Motor neuron (in vitro differentiated cells): ENCODE results near the gene CLEC4E. TPM values are rescaled to one million over a fixed set of nuclear protein-coding genes. Genes with fewer than 3 reads are reported as not detected.
"Not testable (repeated sequence)": the region's sequence is repeated elsewhere in the genome, so short reads cannot be mapped to it uniquely, and the experiment has no call there.

ENCODE experiments used
- ATAC-seq, 8 experiments: fragments of 200-7000 bp; cut with Tn5 transposase; replicated peaks in 6 of 8; 2 replicates each; pipeline ENCODE4 v1.8.0; 2021; ENCODE audit warnings: mild to moderate bottlenecking in 8 of 8, moderate library complexity in 8 of 8
- H3K27ac ChIP-seq, 2 donors: fragments of 250-450 bp; sonication (Bioruptor Pico); 2 replicates each; pipeline ENCODE4 v1.9.0; 2021; ENCODE audit warnings: antibody characterized with exemption in 2 of 2, mild to moderate bottlenecking in 2 of 2, moderate library complexity in 1 of 2
- H3K4me1 ChIP-seq, 2 donors: fragments of 250-450 bp; sonication (Bioruptor Pico); replicated peaks in 1 of 2; 2 replicates each; pipeline ENCODE4 v1.6.1; 2021; ENCODE audit warnings: antibody characterized with exemption in 2 of 2, mild to moderate bottlenecking in 2 of 2, moderate library complexity in 1 of 2
- H3K4me3 ChIP-seq, 5 donors: fragments of 250-450 bp; sonication (Bioruptor Pico); 2 replicates each; pipeline ENCODE4 v1.9.0; 2021; ENCODE audit warnings: antibody characterized with exemption in 5 of 5, mild to moderate bottlenecking in 5 of 5, moderate library complexity in 4 of 5
- WGBS, 10 experiments: fragments of 450-650 bp; shearing (Covaris generic); methylation state at CpG; one replicate each; pipeline ENCODE4 v1.0.0; 2022; 5-methylcytosine and 5-hydroxymethylcytosine counted together
- in situ Hi-C, 9 experiments: fragments of 400-800 bp; cut with MboI; loops; one replicate each; pipeline ENCODE4 v1.15.0; 2021; ENCODE audit warnings: low sequenced_read_pairs in 9 of 9, low pct_unique_long_range_greater_than_20kb in 2 of 9; ENCODE audit not compliant: unreplicated experiment in 9 of 9
- total RNA-seq, 8 experiments: library from RNA; unstranded; fragments of 300-600 nt; gene quantifications; 2 replicates each; pipeline versions ENCODE4 v1.2.3 to v1.2.4, GENCODE V29; 2022

The CLEC4E gene
- total RNA-seq, 8 experiments from 2014 or later: 0.09 to 0.90 (median 0.38) TPM; not detected in 2

GRCh38 chr12:8559676-8560075 lies 19.0 kb upstream of the CLEC4E start:
- no peaks in the 10 kb centered on the region for H3K4me1 ChIP-seq
- no peak overlapping the region for H3K27ac ChIP-seq
- in situ Hi-C loops: no loop called here
- H3K4me3 ChIP-seq: no peak overlapping the region
- ATAC-seq: no peak
- 16 to 100% (median 92%) methylated on average over 1 to 8 of the region's 11 CpGs; no CpG with 5 or more reads in 1 of the 10 experiments for WGBS, 10 experiments

GRCh38 chr12:8556531-8557097 lies 15.9 kb upstream of the CLEC4E start:
- no peak overlapping the region for H3K27ac ChIP-seq
- H3K4me1 ChIP-seq: no peaks in the 10 kb centered on the region
- no peak overlapping the region for H3K4me3 ChIP-seq
- no peak for ATAC-seq
- WGBS, 10 experiments: 0 to 100% (median 80%) methylated on average over 1 to 2 of the region's 2 CpGs; no CpG with 5 or more reads in 5 of the 10 experiments
- in situ Hi-C loops: no loop called here

DNA sequence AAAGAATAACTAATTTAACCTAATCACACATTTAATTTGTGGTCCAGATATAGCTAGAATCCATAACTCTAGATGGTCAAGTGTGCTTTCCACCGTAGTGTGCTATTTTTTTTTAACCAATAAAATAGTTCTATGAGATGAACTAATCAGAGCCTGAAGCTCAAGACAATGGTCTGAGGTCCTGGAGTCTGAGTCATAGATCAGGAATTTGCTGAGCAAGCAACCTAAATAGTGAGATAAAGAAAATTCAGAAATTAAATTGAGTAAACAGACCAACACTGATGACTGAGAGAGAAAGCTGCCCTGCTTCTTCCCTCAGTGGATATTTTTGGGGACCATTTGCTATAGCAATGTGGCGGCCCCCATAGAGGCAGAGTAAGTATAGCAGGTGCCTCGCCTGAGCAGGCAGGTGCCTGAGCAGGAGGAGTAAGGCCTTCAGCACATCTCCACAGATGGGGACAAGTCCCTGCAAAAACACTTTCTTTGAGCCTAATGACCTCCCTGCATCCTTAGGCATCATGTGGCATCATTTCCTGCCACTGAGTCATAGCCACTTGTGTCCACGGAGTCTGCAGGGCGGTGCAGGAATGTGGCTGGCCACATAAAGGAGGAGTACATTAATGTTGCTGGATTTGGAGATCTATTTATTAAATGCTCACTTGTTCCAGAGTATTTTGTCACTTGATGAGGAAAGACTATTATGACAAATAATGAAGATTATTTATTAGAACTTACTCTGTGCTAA lies 13.9 kb upstream of the CLEC4E start:
- in situ Hi-C loops: no loop called here
- no peak overlapping the region for H3K4me3 ChIP-seq
- 39 to 93% (median 75%) methylated on average over 1 to 5 of the region's 5 CpGs; no CpG with 5 or more reads in 1 of the 10 experiments for WGBS, 10 experiments
- ATAC-seq: peak in 2 of 8 experiments; percentile 42 to 46
- H3K27ac ChIP-seq: no peak overlapping the region
- no peaks in the 10 kb centered on the region for H3K4me1 ChIP-seq

GRCh38 chr12:8553088-8553627 lies 12.5 kb upstream of the CLEC4E start:
- in situ Hi-C loops: no loop called here
- ATAC-seq: peak in 1 of 8 experiments; percentile 19

DNA sequence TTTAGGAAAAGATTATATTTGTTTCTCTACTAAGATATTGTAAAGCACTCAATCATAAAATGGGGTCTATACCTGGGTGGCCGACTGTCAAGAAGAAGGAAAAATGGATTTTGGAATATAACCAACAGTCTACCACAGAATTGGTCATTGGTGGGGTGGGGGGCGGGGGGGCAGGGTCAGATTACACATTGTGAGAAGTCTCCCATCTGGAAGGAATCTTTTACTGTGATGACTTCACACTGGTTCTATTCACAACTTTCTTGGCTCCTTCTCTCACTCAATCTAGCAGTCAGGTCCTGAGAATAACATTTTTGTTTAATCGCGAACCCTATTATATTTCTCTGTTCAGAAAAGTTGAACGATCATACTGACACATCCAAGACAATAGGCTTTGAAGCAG lies 8.7 kb upstream of the CLEC4E start:
- no peak overlapping the region for H3K4me3 ChIP-seq
- H3K4me1 ChIP-seq: no peaks in the 10 kb centered on the region
- ATAC-seq: no peak
- in situ Hi-C loops: loop anchor here in 1 of 9 experiments (25.0 kb wide), 1 partner anchor 488 kb away; no protein-coding TSS in a partner anchor
- H3K27ac ChIP-seq: no peak overlapping the region
- WGBS, 10 experiments: 29 to 100% (median 73%) methylated on average over 1 to 5 of the region's 5 CpGs; no CpG with 5 or more reads in 2 of the 10 experiments

More at GRCh38 chr12:8553088-8553627, 12.5 kb upstream of the CLEC4E start:
- Histone ChIP-seq H3K4me3 (no peak overlapping the region), H3K27ac (no peak overlapping the region), H3K4me1 (no peaks in the 10 kb centered on the region)
- WGBS, 10 experiments: 0 to 100% (median 77%) methylated on average over 1 to 5 of the region's 6 CpGs

GRCh38 chr12:8548192-8548591 lies 7.5 kb upstream of the CLEC4E start:
- no peaks in the 10 kb centered on the region for H3K4me1 ChIP-seq
- no peak overlapping the region for H3K4me3 ChIP-seq
- no peak for ATAC-seq
- in situ Hi-C loops: loop anchor here in 1 of 9 experiments (25.0 kb wide), 1 partner anchor 489 kb away; no protein-coding TSS in a partner anchor
- no peak overlapping the region for H3K27ac ChIP-seq
- 38 to 100% (median 88%) methylated on average over 1 to 2 of the region's 2 CpGs; no CpG with 5 or more reads in 3 of the 10 experiments for WGBS, 10 experiments

DNA sequence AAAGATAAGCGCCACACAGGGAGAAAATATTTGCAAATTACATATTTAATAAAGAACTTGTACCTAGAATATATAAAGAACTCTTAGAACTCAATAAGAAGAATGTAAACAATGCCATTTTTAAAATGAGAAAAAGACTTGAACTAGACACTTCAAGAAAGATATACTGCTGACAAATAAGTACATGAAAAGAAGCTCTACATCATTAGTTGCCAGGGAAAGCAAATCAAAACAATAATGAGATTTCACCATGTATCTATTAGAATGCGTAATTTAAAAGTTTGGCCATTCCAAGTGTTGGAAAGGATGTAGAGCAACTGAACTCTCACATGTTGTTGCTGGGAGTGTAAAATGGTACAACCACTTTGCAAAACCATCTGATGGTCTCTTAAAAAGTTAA lies 6.9 kb upstream of the CLEC4E start:
- Histone ChIP-seq H3K4me1 (no peaks in the 10 kb centered on the region), H3K27ac (no peak overlapping the region), H3K4me3 (no peak overlapping the region)
- ATAC-seq: no peak
- WGBS, 10 experiments: 13 to 92% (median 66%) methylated on average over 1 to 2 of the region's 2 CpGs
- in situ Hi-C loops: loop anchor here in 1 of 9 experiments (25.0 kb wide), 1 partner anchor 490 kb away; no protein-coding TSS in a partner anchor

DNA sequence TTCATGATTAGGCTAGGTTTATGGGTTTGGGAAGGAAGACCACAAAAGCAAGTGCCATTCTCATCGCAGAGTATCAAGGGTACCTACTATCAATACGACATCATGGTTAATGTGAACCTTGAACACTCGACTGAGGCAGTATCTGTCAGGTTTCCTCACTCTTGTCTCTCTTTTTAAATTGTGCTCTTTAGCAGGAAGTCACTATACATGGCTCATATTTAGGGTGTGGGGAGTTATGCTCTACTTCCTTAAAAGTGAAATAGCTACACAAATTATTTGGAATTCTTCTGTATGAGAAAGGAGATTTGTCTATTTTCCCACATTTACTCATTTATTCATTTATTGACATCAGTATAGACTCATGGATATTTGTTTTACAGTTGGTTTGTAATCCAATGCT lies 5.9 kb upstream of the CLEC4E start:
- Histone ChIP-seq H3K4me1 (no peaks in the 10 kb centered on the region), H3K4me3 (no peak overlapping the region)
- in situ Hi-C loops: loop anchor here in 1 of 9 experiments (25.0 kb wide), 1 partner anchor 491 kb away; no protein-coding TSS in a partner anchor

DNA sequence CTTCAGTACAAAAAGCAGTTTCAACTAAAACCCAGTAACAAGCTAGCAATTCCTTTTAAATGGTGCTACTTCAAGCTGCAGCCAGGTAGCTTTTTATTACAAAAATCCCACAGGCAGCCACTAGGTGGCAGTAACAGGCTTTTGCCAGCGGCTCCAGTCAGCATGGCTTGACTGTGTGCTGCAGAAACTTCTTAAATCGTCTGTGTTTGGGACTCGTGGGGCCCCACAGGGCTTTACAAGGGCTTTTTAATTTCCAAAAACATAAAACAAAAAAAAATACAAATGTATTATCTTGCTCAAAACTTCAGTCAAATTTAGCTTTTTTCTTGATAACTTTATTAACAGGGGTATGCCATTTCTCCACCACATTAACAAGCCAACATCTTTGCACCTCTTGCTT lies 3.6 kb upstream of the CLEC4E start:
- peak; percentile 51 to 82 (median 70) for ATAC-seq
- no peak overlapping the region for H3K27ac ChIP-seq
- no peaks in the 10 kb centered on the region for H3K4me1 ChIP-seq
- WGBS, 10 experiments: 0 to 20% (median 5%) methylated on average over 1 to 3 of the region's 3 CpGs; no CpG with 5 or more reads in 1 of the 10 experiments
- H3K4me3 ChIP-seq: no peak overlapping the region
- in situ Hi-C loops: loop anchor here in 1 of 9 experiments (25.0 kb wide), 1 partner anchor 493 kb away; no protein-coding TSS in a partner anchor

More for the DNA sequence above, 5.9 kb upstream of the CLEC4E start:
- no peak overlapping the region for H3K27ac ChIP-seq
- ATAC-seq: no peak
- WGBS, 10 experiments: 22 to 100% (median 82%) methylated on average over 1 to 3 of the region's 3 CpGs; no CpG with 5 or more reads in 2 of the 10 experiments

DNA sequence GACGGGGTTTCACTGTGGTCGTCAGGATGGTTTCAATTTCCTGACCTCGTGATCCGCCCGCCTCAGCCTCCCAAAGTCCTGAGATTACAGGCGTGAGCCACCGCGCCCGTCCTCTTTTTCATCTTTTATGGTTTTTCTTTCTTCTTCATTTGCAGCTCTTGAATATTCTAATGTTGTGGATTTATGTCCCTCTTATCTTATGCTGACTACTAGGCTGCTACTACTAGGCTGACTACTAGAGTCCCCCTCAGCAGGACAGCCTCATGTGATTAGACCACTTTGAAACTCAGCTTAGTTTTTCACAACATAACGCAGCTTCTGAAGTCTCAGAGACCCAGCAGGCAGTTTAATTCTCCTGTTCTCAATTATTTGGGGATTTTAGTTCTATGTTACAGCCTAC lies 857 bp upstream of the CLEC4E start:
- Histone ChIP-seq H3K4me3 (no peak overlapping the region), H3K27ac (no peak overlapping the region), H3K4me1 (peaks cover 0 to 2% of the 10 kb centered on the region in 2 donors)
- ATAC-seq: no peak
- in situ Hi-C loops: loop anchor here in 1 of 9 experiments (25.0 kb wide), 1 partner anchor 496 kb away; no protein-coding TSS in a partner anchor
- WGBS, 10 experiments: 25 to 98% (median 82%) methylated on average over 1 to 8 of the region's 10 CpGs; no CpG with 5 or more reads in 2 of the 10 experiments

DNA sequence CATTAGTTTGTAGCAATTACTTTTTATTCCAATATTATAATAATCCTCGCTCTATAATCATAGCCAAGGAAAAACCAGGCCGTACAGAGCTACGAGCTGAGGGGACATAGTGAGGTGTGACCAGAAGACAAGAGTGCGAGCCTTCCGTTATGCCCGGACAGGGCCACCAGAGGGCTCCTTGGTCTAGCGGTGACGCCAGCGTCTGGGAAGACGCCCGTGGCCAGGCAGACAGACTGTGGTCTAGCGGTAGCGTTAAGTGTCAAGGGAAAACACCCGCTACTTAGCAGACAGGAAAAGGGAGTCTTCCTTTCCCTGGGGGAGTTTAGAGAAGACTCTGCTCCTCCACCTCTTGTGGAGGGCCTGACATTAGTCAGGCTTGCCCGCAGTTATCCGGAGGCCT lies 2.9 kb downstream of the CLEC4E start:
- not testable (repeated sequence) for H3K4me1 ChIP-seq, ATAC-seq, H3K27ac ChIP-seq, H3K4me3 ChIP-seq
- in situ Hi-C loops: loop anchor here in 1 of 9 experiments (25.0 kb wide), 1 partner anchor 499 kb away; no protein-coding TSS in a partner anchor
- 88 to 100% (median 98%) methylated on average over 1 to 5 of the region's 16 CpGs; no CpG with 5 or more reads in 7 of the 10 experiments for WGBS, 10 experiments

DNA sequence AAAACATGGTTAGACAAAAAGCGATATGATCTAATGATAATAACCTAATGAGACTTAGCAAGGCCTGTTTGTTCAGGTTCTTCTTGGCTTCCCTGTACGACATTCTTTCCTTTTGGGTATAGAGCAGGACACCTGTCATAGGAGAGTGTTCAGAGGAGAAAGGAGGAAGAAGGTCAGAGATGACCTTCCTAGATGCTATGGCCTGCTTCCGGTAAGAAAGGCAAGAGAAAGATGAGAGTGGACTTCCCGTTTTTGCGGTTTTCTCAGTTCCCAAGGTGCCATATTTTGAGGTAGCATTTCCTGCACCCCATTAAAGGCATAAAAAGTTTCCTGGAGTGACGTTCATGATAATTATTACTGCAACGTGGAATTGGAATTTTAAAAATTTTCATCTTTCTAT lies 8.7 kb downstream of the CLEC4E start:
- no peaks in the 10 kb centered on the region for H3K4me1 ChIP-seq
- WGBS, 10 experiments: 29 to 97% (median 91%) methylated on average over 3 to 7 of the region's 7 CpGs
- in situ Hi-C loops: loop anchor here in 1 of 9 experiments (25.0 kb wide), 1 partner anchor 505 kb away; no protein-coding TSS in a partner anchor

More for the DNA sequence above, 8.7 kb downstream of the CLEC4E start:
- Histone ChIP-seq H3K27ac (no peak overlapping the region), H3K4me3 (no peak overlapping the region)
- ATAC-seq: no peak
